ENCODE measurements around the gene RNF10. TPM values are rescaled to one million over a fixed set of nuclear protein-coding genes. Genes with fewer than 3 reads are reported as not detected.
"Not testable (repeated sequence)": the region's sequence is repeated elsewhere in the genome, so short reads cannot be mapped to it uniquely, and the experiment has no call there.

The RNF10 gene
- 153 and 160 TPM in 2 replicates for total RNA-seq

GRCh38 chr12:120534203-120534702, at the start of gene RNF10:
Gene RNF10 (plus strand): TSS chr12:120534356. CDS start chr12:120534812, 456 bp downstream.
- intact Hi-C loops (cut with micrococcal nuclease): loop anchor here (2.0 to 10.0 kb wide), 4 partner anchors 37 to 1261 kb away; partner anchors contain the start of genes DYNLL1, GATC, RHOF and SRSF9
- Mint-ChIP-seq H3K27ac (peak within 1 kb of the TSS; percentile 96), H3K4me3 (peak within 1 kb of the TSS; percentile 96), H3K27me3 (no peaks in the 10 kb centered on the region), H3K36me3 (ENCODE audit: low read depth) (peaks cover 33% of the 10 kb centered on the region), H3K4me1 (peaks cover 45% of the 10 kb centered on the region), H3K9me3 (no peaks in the 10 kb centered on the region)
- peak; percentile 94 for DNase-seq

GRCh38 chr12:120485961-120486881, 47.9 kb upstream of the RNF10 start:
- Mint-ChIP-seq H3K4me1 (peaks cover 3% of the 10 kb centered on the region), H3K36me3 (ENCODE audit: low read depth) (peaks cover 4% of the 10 kb centered on the region), H3K4me3 (no peak overlapping the region), H3K9me3 (no peaks in the 10 kb centered on the region), H3K27me3 (no peaks in the 10 kb centered on the region), H3K27ac (no peak overlapping the region)
- no peak for DNase-seq
- intact Hi-C loops (cut with micrococcal nuclease): no loop called here

DNA sequence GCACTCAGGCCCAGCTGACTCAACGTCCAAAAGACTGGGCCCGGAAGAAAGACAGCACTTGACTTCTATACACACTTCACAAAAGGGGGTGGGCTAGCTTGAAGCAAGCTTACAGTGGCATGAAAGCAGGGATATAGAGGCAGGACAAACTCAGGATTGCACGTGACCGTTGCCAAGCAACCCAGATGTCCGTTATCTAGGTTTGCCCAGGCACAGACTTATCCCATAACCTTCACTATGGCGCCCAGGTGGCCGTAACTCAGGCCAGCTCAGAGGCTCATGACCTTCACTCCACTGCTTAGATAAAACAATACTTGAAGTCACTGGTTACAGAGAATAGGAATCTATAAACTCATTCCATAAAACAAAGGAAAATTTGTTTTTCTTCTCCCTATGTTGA, 46.6 kb upstream of the RNF10 start:
- H3K4me1 Mint-ChIP-seq; H3K4me3 Mint-ChIP-seq; DNase-seq; H3K27me3 Mint-ChIP-seq; H3K36me3 Mint-ChIP-seq (ENCODE audit: low read depth); H3K27ac Mint-ChIP-seq; H3K9me3 Mint-ChIP-seq; intact Hi-C loops (cut with micrococcal nuclease): not testable (repeated sequence)

GRCh38 chr12:120488057-120488640, 46.0 kb upstream of the RNF10 start:
- Mint-ChIP-seq H3K4me1 (peaks cover 3% of the 10 kb centered on the region), H3K4me3 (no peak overlapping the region), H3K27me3 (no peaks in the 10 kb centered on the region), H3K27ac (no peak overlapping the region), H3K9me3 (no peaks in the 10 kb centered on the region), H3K36me3 (ENCODE audit: low read depth) (peaks cover 2% of the 10 kb centered on the region)
- DNase-seq: no peak
- intact Hi-C loops (cut with micrococcal nuclease): no loop called here

DNA sequence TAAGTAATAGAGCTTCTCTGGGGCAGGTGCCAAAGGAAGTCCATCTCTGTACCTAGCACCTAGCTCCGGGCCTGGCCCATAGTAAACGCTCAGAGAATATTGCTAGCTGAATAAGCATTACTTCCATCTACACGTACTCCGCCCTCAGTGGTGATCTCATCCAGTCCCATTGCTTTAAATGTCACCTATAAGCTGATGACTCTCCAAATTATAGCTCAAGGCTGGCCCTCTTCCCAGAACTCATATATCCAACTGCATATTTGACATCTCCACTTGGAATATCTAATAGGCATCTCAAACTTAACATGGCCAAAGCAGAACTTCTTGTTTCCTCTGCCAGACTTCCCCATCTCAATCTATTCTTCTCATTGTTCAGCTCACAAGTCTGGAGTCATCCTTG, 45.1 kb upstream of the RNF10 start:
- no peak overlapping the region for H3K27ac Mint-ChIP-seq
- H3K27me3 Mint-ChIP-seq: no peaks in the 10 kb centered on the region
- H3K4me1 Mint-ChIP-seq: peaks cover 3% of the 10 kb centered on the region
- H3K36me3 Mint-ChIP-seq (ENCODE audit: low read depth): peaks cover 2% of the 10 kb centered on the region
- no peak overlapping the region for H3K4me3 Mint-ChIP-seq
- no peaks in the 10 kb centered on the region for H3K9me3 Mint-ChIP-seq
- DNase-seq: no peak
- intact Hi-C loops (cut with micrococcal nuclease): no loop called here

- intact Hi-C loops (cut with micrococcal nuclease): no loop called here
- Mint-ChIP-seq H3K4me1 (peaks cover 10% of the 10 kb centered on the region), H3K4me3 (no peak overlapping the region)
Measured at GRCh38 chr12:120490325-120490724, 43.8 kb upstream of the RNF10 start.

GRCh38 chr12:120490833-120491512, 43.2 kb upstream of the RNF10 start:
- peaks cover 11% of the 10 kb centered on the region for H3K4me1 Mint-ChIP-seq
- no peak overlapping the region for H3K27ac Mint-ChIP-seq
- no peak overlapping the region for H3K4me3 Mint-ChIP-seq
- H3K27me3 Mint-ChIP-seq: no peaks in the 10 kb centered on the region
- intact Hi-C loops (cut with micrococcal nuclease): no loop called here
- peaks cover 7% of the 10 kb centered on the region for H3K36me3 Mint-ChIP-seq (ENCODE audit: low read depth)
- no peak for DNase-seq
- H3K9me3 Mint-ChIP-seq: no peaks in the 10 kb centered on the region

More at GRCh38 chr12:120490325-120490724, 43.8 kb upstream of the RNF10 start:
- Mint-ChIP-seq H3K27me3 (no peaks in the 10 kb centered on the region), H3K36me3 (ENCODE audit: low read depth) (peaks cover 5% of the 10 kb centered on the region), H3K27ac (no peak overlapping the region), H3K9me3 (no peaks in the 10 kb centered on the region)
- DNase-seq: no peak

- no peaks in the 10 kb centered on the region for H3K27me3 Mint-ChIP-seq
- H3K27ac Mint-ChIP-seq: peak overlapping the region; percentile 69
- peaks cover 32% of the 10 kb centered on the region for H3K36me3 Mint-ChIP-seq (ENCODE audit: low read depth)
- H3K4me3 Mint-ChIP-seq: peak overlapping the region; percentile 94
- no peak for DNase-seq
- no peaks in the 10 kb centered on the region for H3K9me3 Mint-ChIP-seq
- H3K4me1 Mint-ChIP-seq: peaks cover 26% of the 10 kb centered on the region
- intact Hi-C loops (cut with micrococcal nuclease): no loop called here
Measured at GRCh38 chr12:120495186-120495730, 38.9 kb upstream of the RNF10 start.

DNA sequence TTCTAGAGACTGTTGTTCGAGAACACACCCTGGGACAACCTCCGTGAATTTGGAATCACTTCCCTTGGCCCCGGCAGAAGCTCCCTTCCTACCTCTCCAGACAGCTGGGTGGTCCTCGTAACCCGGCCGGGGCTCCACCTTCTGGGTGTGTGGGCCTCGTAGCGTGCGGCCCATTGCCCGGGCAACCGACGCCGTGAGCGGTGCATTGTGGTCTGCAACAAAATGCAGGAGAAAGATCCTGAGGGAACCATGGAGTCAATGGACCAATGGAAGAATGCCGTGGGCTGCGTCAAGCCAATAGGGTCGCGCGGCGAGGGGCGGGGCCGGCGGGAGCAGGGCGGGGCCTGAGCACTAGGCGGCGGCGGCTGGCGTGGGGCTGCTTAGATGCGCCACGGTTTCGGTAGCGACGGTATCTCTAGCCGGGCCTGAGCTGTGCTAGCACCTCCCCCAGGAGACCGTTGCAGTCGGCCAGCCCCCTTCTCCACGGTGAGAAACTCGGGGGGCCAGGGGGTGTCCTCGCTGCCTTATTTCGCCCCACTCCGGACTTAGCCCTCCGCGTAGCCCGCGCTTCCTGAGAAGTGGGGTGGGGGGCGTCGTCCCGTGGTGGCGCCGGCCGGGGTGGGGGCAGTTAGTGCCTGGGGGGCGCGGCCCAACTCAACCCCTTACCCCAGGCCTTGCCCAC, 38.3 kb upstream of the RNF10 start, which contains the start of gene DYNLL1:
Gene DYNLL1, plus strand, starts transcription at position 383 of the 682 bp plus-strand sequence. CDS start 309 bp downstream, outside the sequence.
- Mint-ChIP-seq H3K4me3 (peak within 1 kb of the TSS; percentile 94), H3K36me3 (ENCODE audit: low read depth) (peaks cover 38% of the 10 kb centered on the region), H3K27me3 (no peaks in the 10 kb centered on the region), H3K27ac (peak within 1 kb of the TSS; percentile 82), H3K9me3 (no peaks in the 10 kb centered on the region), H3K4me1 (peaks cover 31% of the 10 kb centered on the region)
- peak; percentile 100 for DNase-seq
- intact Hi-C loops (cut with micrococcal nuclease): loop anchor here (1.0 to 2.0 kb wide), 6 partner anchors 27 to 191 kb away; partner anchors contain the start of genes COX6A1, GATC, MLEC and POP5

- peak; percentile 82 for DNase-seq
- intact Hi-C loops (cut with micrococcal nuclease): loop anchor here (1.0 to 2.0 kb wide), 6 partner anchors 27 to 191 kb away; partner anchors contain the start of genes COX6A1, GATC, MLEC and POP5
- Mint-ChIP-seq H3K9me3 (no peaks in the 10 kb centered on the region), H3K27ac (peak overlapping the region; percentile 82), H3K36me3 (ENCODE audit: low read depth) (peaks cover 40% of the 10 kb centered on the region), H3K27me3 (no peaks in the 10 kb centered on the region), H3K4me3 (peak overlapping the region; percentile 94), H3K4me1 (peaks cover 31% of the 10 kb centered on the region)
Measured at GRCh38 chr12:120496413-120497340, 37.5 kb upstream of the RNF10 start.

DNA sequence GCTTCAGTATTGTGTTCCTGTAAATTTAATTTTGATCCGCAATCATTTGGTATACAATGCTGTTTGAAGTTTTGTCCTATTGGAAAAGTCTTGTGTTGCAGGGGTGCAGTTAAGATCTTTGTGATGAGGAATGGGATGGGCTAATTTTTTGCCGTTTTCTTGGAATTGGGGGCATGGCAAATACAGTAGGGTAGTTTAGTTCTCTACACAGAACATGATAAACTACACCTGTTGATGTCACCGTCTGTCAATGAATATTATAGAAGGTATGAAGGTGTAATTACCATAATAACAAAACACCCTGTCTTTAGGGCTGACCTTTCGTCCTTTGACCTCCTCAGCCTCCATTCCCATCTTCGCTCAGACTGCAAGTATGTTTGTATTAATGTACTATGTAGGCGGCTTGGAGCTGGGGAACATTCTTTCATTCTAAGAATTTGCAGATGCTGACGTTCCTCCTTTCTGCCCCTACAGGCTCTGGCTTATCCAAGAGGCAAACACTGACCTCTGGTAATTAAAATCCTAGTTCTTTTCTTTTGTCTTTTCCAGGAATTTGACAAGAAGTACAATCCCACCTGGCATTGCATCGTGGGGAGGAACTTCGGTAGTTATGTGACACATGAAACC, 36.5 kb upstream of the RNF10 start:
- peaks cover 31% of the 10 kb centered on the region for H3K4me1 Mint-ChIP-seq
- intact Hi-C loops (cut with micrococcal nuclease): loop anchor here (2.0 kb wide), 4 partner anchors 37 to 83 kb away; partner anchors contain the start of genes COX6A1, GATC, POP5 and RNF10
- peak overlapping the region; percentile 16 for H3K27ac Mint-ChIP-seq
- peaks cover 45% of the 10 kb centered on the region for H3K36me3 Mint-ChIP-seq (ENCODE audit: low read depth)
- DNase-seq: no peak
- peak overlapping the region; percentile 94 for H3K4me3 Mint-ChIP-seq
- no peaks in the 10 kb centered on the region for H3K9me3 Mint-ChIP-seq
- H3K27me3 Mint-ChIP-seq: no peaks in the 10 kb centered on the region

All from activated CD4-positive, alpha-beta T cell treated with anti-CD3 and anti-CD28 coated beads, Interleukin-2, amount 10 ng/mL, durations not matched to agents 24 days and 14 days (primary cell).